ENCODE data around the gene ATN1.
A peak's percentile ranks its signal among the peaks of the same experiment; 100 is the strongest.

ATN1 gene

GRCh38 chr12:6959058-6959804 is 31.5 kb downstream of the ATN1 start:
- Histone ChIP-seq H3K27me3 (ENCODE audit: control insufficient read depth in 1 of 2, insufficient read depth in 2 of 2, low read length in 2 of 2) (no peaks in the 10 kb centered on the region), H3K4me3 (ENCODE audit: low read depth in 1 of 2, low read length in 2 of 2) (peak overlapping the region; percentile 32 to 37), H3K9ac (ENCODE audit: low read depth in 1 of 2, low read length in 2 of 2) (peak overlapping the region in 1 of 2 donors; percentile 47), H3K9me3 (ENCODE audit: control insufficient read depth in 1 of 2, low read length in 2 of 2) (no peaks in the 10 kb centered on the region), H3K27ac (ENCODE audit: low read depth, low read length) (peak overlapping the region; percentile 70), H3K4me1 (ENCODE audit: control insufficient read depth in 1 of 2, insufficient read depth in 2 of 2, low read length in 2 of 2) (peaks cover 64 to 84% of the 10 kb centered on the region in 2 donors), H3K36me3 (ENCODE audit: control insufficient read depth in 1 of 2, insufficient read depth in 2 of 2, low read length in 2 of 2) (peaks cover 13 to 36% of the 10 kb centered on the region in 2 donors)

GRCh38 chr12:6959805-6960592 is 32.2 kb downstream of the ATN1 start:
- Histone ChIP-seq H3K9me3 (ENCODE audit: control insufficient read depth in 1 of 2, low read length in 2 of 2) (no peaks in the 10 kb centered on the region), H3K27me3 (ENCODE audit: control insufficient read depth in 1 of 2, insufficient read depth in 2 of 2, low read length in 2 of 2) (no peaks in the 10 kb centered on the region), H3K9ac (ENCODE audit: low read depth in 1 of 2, low read length in 2 of 2) (peak overlapping the region; percentile 10 to 96), H3K4me3 (ENCODE audit: low read depth in 1 of 2, low read length in 2 of 2) (peak overlapping the region; percentile 5 to 27), H3K4me1 (ENCODE audit: control insufficient read depth in 1 of 2, insufficient read depth in 2 of 2, low read length in 2 of 2) (peaks cover 65 to 84% of the 10 kb centered on the region in 2 donors), H3K27ac (ENCODE audit: low read depth, low read length) (peak overlapping the region; percentile 37), H3K36me3 (ENCODE audit: control insufficient read depth in 1 of 2, insufficient read depth in 2 of 2, low read length in 2 of 2) (peaks cover 13 to 34% of the 10 kb centered on the region in 2 donors)

- Histone ChIP-seq H3K9ac (ENCODE audit: low read depth in 1 of 2, low read length in 2 of 2) (peak overlapping the region; percentile 96 to 97), H3K27ac (ENCODE audit: low read depth, low read length) (peak overlapping the region; percentile 97), H3K9me3 (ENCODE audit: control insufficient read depth in 1 of 2, low read length in 2 of 2) (no peaks in the 10 kb centered on the region), H3K4me3 (ENCODE audit: low read depth in 1 of 2, low read length in 2 of 2) (peak overlapping the region; percentile 82 to 85), H3K27me3 (ENCODE audit: control insufficient read depth in 1 of 2, insufficient read depth in 2 of 2, low read length in 2 of 2) (no peaks in the 10 kb centered on the region), H3K36me3 (ENCODE audit: control insufficient read depth in 1 of 2, insufficient read depth in 2 of 2, low read length in 2 of 2) (peaks cover 18 to 36% of the 10 kb centered on the region in 2 donors), H3K4me1 (ENCODE audit: control insufficient read depth in 1 of 2, insufficient read depth in 2 of 2, low read length in 2 of 2) (peaks cover 70 to 85% of the 10 kb centered on the region in 2 donors)
Observed at GRCh38 chr12:6960593-6961277, 33.0 kb downstream of the ATN1 start.

- Histone ChIP-seq H3K4me1 (ENCODE audit: control insufficient read depth in 1 of 2, insufficient read depth in 2 of 2, low read length in 2 of 2) (peaks cover 70 to 86% of the 10 kb centered on the region in 2 donors), H3K27me3 (ENCODE audit: control insufficient read depth in 1 of 2, insufficient read depth in 2 of 2, low read length in 2 of 2) (no peaks in the 10 kb centered on the region), H3K9ac (ENCODE audit: low read depth in 1 of 2, low read length in 2 of 2) (peak overlapping the region; percentile 96 to 97), H3K36me3 (ENCODE audit: control insufficient read depth in 1 of 2, insufficient read depth in 2 of 2, low read length in 2 of 2) (peaks cover 18 to 38% of the 10 kb centered on the region in 2 donors), H3K9me3 (ENCODE audit: control insufficient read depth in 1 of 2, low read length in 2 of 2) (no peaks in the 10 kb centered on the region), H3K27ac (ENCODE audit: low read depth, low read length) (peak overlapping the region; percentile 97), H3K4me3 (ENCODE audit: low read depth in 1 of 2, low read length in 2 of 2) (peak overlapping the region; percentile 82 to 85)
Observed at GRCh38 chr12:6961278-6961694, 33.5 kb downstream of the ATN1 start.

- Histone ChIP-seq H3K9me3 (ENCODE audit: control insufficient read depth in 1 of 2, low read length in 2 of 2) (no peaks in the 10 kb centered on the region), H3K4me1 (ENCODE audit: control insufficient read depth in 1 of 2, insufficient read depth in 2 of 2, low read length in 2 of 2) (peaks cover 67 to 86% of the 10 kb centered on the region in 2 donors), H3K27me3 (ENCODE audit: control insufficient read depth in 1 of 2, insufficient read depth in 2 of 2, low read length in 2 of 2) (no peaks in the 10 kb centered on the region), H3K4me3 (ENCODE audit: low read depth in 1 of 2, low read length in 2 of 2) (peak overlapping the region; percentile 82 to 85), H3K36me3 (ENCODE audit: control insufficient read depth in 1 of 2, insufficient read depth in 2 of 2, low read length in 2 of 2) (peaks cover 17 to 38% of the 10 kb centered on the region in 2 donors), H3K9ac (ENCODE audit: low read depth in 1 of 2, low read length in 2 of 2) (peak overlapping the region; percentile 96 to 97), H3K27ac (ENCODE audit: low read depth, low read length) (peak overlapping the region; percentile 97)
Observed at GRCh38 chr12:6961695-6962284, 34.0 kb downstream of the ATN1 start.

GRCh38 chr12:6962285-6963015 is 34.7 kb downstream of the ATN1 start:
- H3K4me1 ChIP-seq (ENCODE audit: control insufficient read depth in 1 of 2, insufficient read depth in 2 of 2, low read length in 2 of 2) = peaks cover 63 to 86% of the 10 kb centered on the region in 2 donors
- peak overlapping the region; percentile 97 for H3K27ac ChIP-seq (ENCODE audit: low read depth, low read length)
- no peaks in the 10 kb centered on the region for H3K9me3 ChIP-seq (ENCODE audit: control insufficient read depth in 1 of 2, low read length in 2 of 2)
- H3K36me3 ChIP-seq (ENCODE audit: control insufficient read depth in 1 of 2, insufficient read depth in 2 of 2, low read length in 2 of 2) = peaks cover 16 to 38% of the 10 kb centered on the region in 2 donors
- no peaks in the 10 kb centered on the region for H3K27me3 ChIP-seq (ENCODE audit: control insufficient read depth in 1 of 2, insufficient read depth in 2 of 2, low read length in 2 of 2)
- peak overlapping the region; percentile 96 to 97 for H3K9ac ChIP-seq (ENCODE audit: low read depth in 1 of 2, low read length in 2 of 2)
- peak overlapping the region; percentile 82 to 85 for H3K4me3 ChIP-seq (ENCODE audit: low read depth in 1 of 2, low read length in 2 of 2)

GRCh38 chr12:6963016-6963731 is 35.4 kb downstream of the ATN1 start:
- Histone ChIP-seq H3K9me3 (ENCODE audit: control insufficient read depth in 1 of 2, low read length in 2 of 2) (no peaks in the 10 kb centered on the region), H3K27me3 (ENCODE audit: control insufficient read depth in 1 of 2, insufficient read depth in 2 of 2, low read length in 2 of 2) (no peaks in the 10 kb centered on the region), H3K36me3 (ENCODE audit: control insufficient read depth in 1 of 2, insufficient read depth in 2 of 2, low read length in 2 of 2) (peaks cover 24 to 45% of the 10 kb centered on the region in 2 donors), H3K4me1 (ENCODE audit: control insufficient read depth in 1 of 2, insufficient read depth in 2 of 2, low read length in 2 of 2) (peaks cover 63 to 86% of the 10 kb centered on the region in 2 donors), H3K4me3 (ENCODE audit: low read depth in 1 of 2, low read length in 2 of 2) (peak overlapping the region; percentile 82 to 85), H3K27ac (ENCODE audit: low read depth, low read length) (peak overlapping the region; percentile 97), H3K9ac (ENCODE audit: low read depth in 1 of 2, low read length in 2 of 2) (peak overlapping the region; percentile 96 to 97)

GRCh38 chr12:6963791-6964413 is 36.1 kb downstream of the ATN1 start:
- no peaks in the 10 kb centered on the region for H3K27me3 ChIP-seq (ENCODE audit: control insufficient read depth in 1 of 2, insufficient read depth in 2 of 2, low read length in 2 of 2)
- H3K36me3 ChIP-seq (ENCODE audit: control insufficient read depth in 1 of 2, insufficient read depth in 2 of 2, low read length in 2 of 2) = peaks cover 28 to 49% of the 10 kb centered on the region in 2 donors
- H3K9ac ChIP-seq (ENCODE audit: low read depth in 1 of 2, low read length in 2 of 2) = peak overlapping the region; percentile 96 to 97
- H3K27ac ChIP-seq (ENCODE audit: low read depth, low read length) = peak overlapping the region; percentile 83
- H3K4me1 ChIP-seq (ENCODE audit: control insufficient read depth in 1 of 2, insufficient read depth in 2 of 2, low read length in 2 of 2) = peaks cover 64 to 86% of the 10 kb centered on the region in 2 donors
- H3K4me3 ChIP-seq (ENCODE audit: low read depth in 1 of 2, low read length in 2 of 2) = peak overlapping the region; percentile 82 to 85
- no peaks in the 10 kb centered on the region for H3K9me3 ChIP-seq (ENCODE audit: control insufficient read depth in 1 of 2, low read length in 2 of 2)
